ENCODE results near the gene MMS22L. TPM values are rescaled to one million over a fixed set of nuclear protein-coding genes. Genes with fewer than 3 reads are reported as not detected.

The MMS22L gene
- total and polyA plus RNA-seq, 2 experiments from 2014 or later: 2.7 to 10.1 TPM

GRCh38 chr6:97203343-97203742 lies 79.7 kb downstream of the MMS22L start:
- Histone ChIP-seq H3K4me3 (no peak overlapping the region), H3K27ac (no peak overlapping the region), H3K4me2 (peak overlapping the region; percentile 67), H3K79me2 (no peaks in the 10 kb centered on the region), H3K9me2 (replicated peaks; ENCODE audit: insufficient read depth) (no peaks in the 10 kb centered on the region), H3K9me3 (ENCODE audit: low read depth) (no peaks in the 10 kb centered on the region), H3K36me3 (replicated peaks; ENCODE audit: insufficient read depth, low read depth) (no peaks in the 10 kb centered on the region), H3K27me3 (no peaks in the 10 kb centered on the region), H4K20me1 (ENCODE audit: insufficient read depth, poor library complexity, severe bottlenecking) (no peaks in the 10 kb centered on the region), H2AFZ (no peak overlapping the region), H3K4me1 (ENCODE audit: insufficient read depth) (peaks cover 8% of the 10 kb centered on the region)
- TF ChIP-seq EZH2 (IDR thresholded peaks at IDR 0.05; ENCODE audit: borderline replicate concordance) (no peak), EZH2phosphoT487 (IDR thresholded peaks at IDR 0.05; ENCODE audit: low read depth, severe bottlenecking, unreplicated experiment) (no peak), CTCF (IDR thresholded peaks at IDR 0.05; ENCODE audit: poor library complexity) (no peak)
- 29% methylated on average over 3 of the region's 3 CpGs for WGBS (ENCODE audit: low lambda C conversion rate, missing lambda C conversion rate)
- DNase-seq (ENCODE audit: low spot score): peak; percentile 13

- peak; percentile 31 for DNase-seq (ENCODE audit: low spot score)
- Histone ChIP-seq H3K79me2 (no peaks in the 10 kb centered on the region), H3K9me3 (ENCODE audit: low read depth) (no peaks in the 10 kb centered on the region), H3K4me2 (no peak overlapping the region), H3K4me1 (ENCODE audit: insufficient read depth) (peaks cover under 1% of the 10 kb centered on the region), H3K27ac (peak overlapping the region; percentile 63), H2AFZ (no peak overlapping the region), H3K27me3 (no peaks in the 10 kb centered on the region), H3K9me2 (replicated peaks; ENCODE audit: insufficient read depth) (no peaks in the 10 kb centered on the region), H4K20me1 (ENCODE audit: insufficient read depth, poor library complexity, severe bottlenecking) (no peaks in the 10 kb centered on the region), H3K36me3 (replicated peaks; ENCODE audit: insufficient read depth, low read depth) (no peaks in the 10 kb centered on the region), H3K4me3 (no peak overlapping the region)
- 55% methylated on average over 3 of the region's 3 CpGs for WGBS (ENCODE audit: low lambda C conversion rate, missing lambda C conversion rate)
- TF ChIP-seq EZH2phosphoT487 (IDR thresholded peaks at IDR 0.05; ENCODE audit: low read depth, severe bottlenecking, unreplicated experiment) (no peak), CTCF (IDR thresholded peaks at IDR 0.05; ENCODE audit: poor library complexity) (no peak), EZH2 (IDR thresholded peaks at IDR 0.05; ENCODE audit: borderline replicate concordance) (no peak)
Observed at GRCh38 chr6:97198046-97198565, 84.9 kb downstream of the MMS22L start.

GRCh38 chr6:97195117-97195516 lies 87.9 kb downstream of the MMS22L start:
- no peaks in the 10 kb centered on the region for H3K9me3 ChIP-seq (ENCODE audit: low read depth)
- DNase-seq (ENCODE audit: low spot score): no peak
- 96% methylated on average over 1 of the region's 1 CpG for WGBS (ENCODE audit: low lambda C conversion rate, missing lambda C conversion rate)
- H3K4me2 ChIP-seq: no peak overlapping the region
- no peak overlapping the region for H3K27ac ChIP-seq
- TF ChIP-seq EZH2 (IDR thresholded peaks at IDR 0.05; ENCODE audit: borderline replicate concordance): no peak
- TF ChIP-seq CTCF (IDR thresholded peaks at IDR 0.05; ENCODE audit: poor library complexity): no peak
- no peak for TF ChIP-seq EZH2phosphoT487 (IDR thresholded peaks at IDR 0.05; ENCODE audit: low read depth, severe bottlenecking, unreplicated experiment)
- H3K27me3 ChIP-seq: no peaks in the 10 kb centered on the region
- H4K20me1 ChIP-seq (ENCODE audit: insufficient read depth, poor library complexity, severe bottlenecking): no peaks in the 10 kb centered on the region
- H3K36me3 ChIP-seq (replicated peaks; ENCODE audit: insufficient read depth, low read depth): no peaks in the 10 kb centered on the region
- no peak overlapping the region for H2AFZ ChIP-seq
- no peaks in the 10 kb centered on the region for H3K4me1 ChIP-seq (ENCODE audit: insufficient read depth)
- no peaks in the 10 kb centered on the region for H3K9me2 ChIP-seq (replicated peaks; ENCODE audit: insufficient read depth)
- no peak overlapping the region for H3K4me3 ChIP-seq
- no peaks in the 10 kb centered on the region for H3K79me2 ChIP-seq
